Vein endothelial cell (primary cell): ENCODE measurements around the gene SPCS1. TPM values are rescaled to one million over a fixed set of nuclear protein-coding genes. Genes with fewer than 3 reads are reported as not detected.

Source experiments
- small RNA-seq: library from RNA; depleted of rRNA; stranded (forward); fragments of <200 nt; gene quantifications from one replicate; pipeline ENCODE3, GENCODE V24; 2012
- total RNA-seq: library from RNA; depleted of rRNA; stranded (reverse); fragments of >200 nt; gene quantifications from 2 replicates; pipeline ENCODE4 v1.2.3, GENCODE V29; 2012

SPCS1 gene
- 51.9 and 57.1 TPM in 2 replicates for total RNA-seq

DNA sequence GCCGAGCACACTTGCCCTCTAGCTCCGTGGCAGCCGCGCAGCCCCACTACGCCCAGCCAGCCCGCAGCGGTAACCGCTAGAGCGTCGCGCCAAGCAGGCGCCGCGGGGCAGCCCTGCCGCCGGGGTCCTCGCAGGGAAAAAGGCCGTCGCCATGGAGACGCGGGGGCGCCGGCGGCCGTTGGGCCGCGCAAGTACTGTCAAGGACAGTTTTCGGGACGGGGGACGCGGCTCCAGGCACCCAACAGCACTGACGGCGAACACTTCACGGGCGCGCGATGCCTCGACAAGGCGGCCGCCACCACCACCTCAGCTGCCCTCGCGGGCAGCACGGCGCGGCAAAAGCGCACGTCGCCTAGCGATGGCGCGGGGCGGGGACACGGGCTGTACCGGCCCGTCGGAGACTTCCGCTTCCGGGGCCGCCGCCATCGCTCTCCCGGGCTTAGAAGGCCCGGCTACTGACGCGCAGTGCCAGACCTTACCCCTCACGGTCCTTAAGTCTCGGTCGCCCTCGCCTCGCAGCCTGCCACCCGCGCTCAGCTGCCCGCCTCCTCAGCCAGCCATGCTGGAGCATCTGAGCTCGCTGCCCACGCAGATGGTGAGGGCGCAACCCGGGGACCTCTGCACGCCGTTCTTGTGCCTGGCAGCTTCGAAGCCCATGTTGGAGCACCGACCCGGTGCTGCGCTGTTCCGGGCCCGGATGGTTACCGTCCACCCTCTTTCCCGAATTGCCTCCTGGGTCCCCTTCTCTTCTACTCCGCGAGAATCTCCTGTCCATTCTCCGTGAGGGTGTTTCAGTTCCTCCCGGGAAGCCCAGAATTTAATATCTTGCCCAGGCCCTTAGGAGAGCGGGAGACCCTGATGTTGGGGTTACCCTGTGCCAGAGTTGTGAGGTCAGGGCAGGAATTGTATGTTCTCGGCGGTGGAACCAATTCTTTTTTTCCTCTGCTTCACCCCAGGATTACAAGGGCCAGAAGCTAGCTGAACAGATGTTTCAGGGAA is at the start of gene SPCS1, which contains the start of gene GLT8D1:
Gene SPCS1, plus strand, starts transcription at position 419 of the 999 bp plus-strand sequence. Its CDS starts 141 bp downstream, at position 560.
Gene GLT8D1, minus strand, starts transcription at position 104 of the 999 bp plus-strand sequence. CDS start 5,331 bp downstream, outside the sequence.

DNA sequence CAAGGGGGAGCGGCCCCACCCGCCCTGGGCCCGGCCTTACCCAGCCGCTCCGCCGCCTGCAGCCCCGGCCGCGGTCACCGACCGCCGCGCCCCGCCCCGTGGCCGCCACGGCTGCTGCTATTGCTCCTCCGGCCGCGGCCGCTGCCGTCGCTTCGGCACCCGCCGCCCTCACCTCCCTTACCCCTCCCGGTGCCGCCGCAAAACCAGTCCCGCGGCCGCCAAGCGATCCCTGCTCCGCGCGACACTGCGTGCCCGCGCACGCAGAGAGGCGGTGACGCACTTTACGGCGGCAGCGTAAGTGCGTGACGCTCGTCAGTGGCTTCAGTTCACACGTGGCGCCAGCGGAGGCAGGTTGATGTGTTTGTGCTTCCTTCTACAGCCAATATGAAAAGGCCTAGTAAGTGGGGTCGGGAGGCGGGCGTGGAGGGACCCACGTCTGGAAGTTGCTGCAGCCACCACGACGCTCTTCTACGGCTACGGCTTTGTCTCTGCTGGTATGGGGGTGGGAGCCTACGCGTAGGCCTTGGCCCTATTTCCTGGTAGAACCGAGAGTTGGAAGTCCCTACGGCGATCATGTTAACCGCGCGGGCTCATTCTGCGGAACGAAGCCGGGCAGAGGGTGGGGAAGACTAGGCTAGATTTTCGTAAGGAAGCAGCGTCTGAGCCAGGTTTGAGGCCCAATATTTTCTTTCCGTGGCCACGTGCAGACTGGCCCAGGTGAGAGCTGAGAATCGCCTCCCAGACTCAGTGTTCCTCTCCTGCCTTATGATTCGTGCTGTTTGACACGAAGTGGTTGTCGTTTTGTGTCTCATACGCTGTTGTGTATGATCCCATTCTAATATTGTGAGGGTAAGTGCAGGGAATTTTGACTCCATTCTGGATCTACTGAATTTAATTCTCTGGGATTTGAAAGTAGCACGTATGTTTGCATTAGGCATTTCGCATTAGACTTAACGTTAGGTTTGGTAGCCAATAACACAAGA is 19.9 kb upstream of the SPCS1 start, which contains the start of the genes GNL3 and PBRM1:
Gene GNL3, plus strand, starts transcription at position 324 of the 983 bp plus-strand sequence. Its CDS starts 61 bp downstream, at position 385.
Gene PBRM1, minus strand, starts transcription at position 205 of the 983 bp plus-strand sequence.

Small RNAs within 50 kb of the gene (small RNA-seq; reads per million reads assigned to genes)
- gene AC006254.2 (not detected), gene RF00569 (12,740 reads per million, percentile 100 among the genes with 10 or more reads in this experiment), gene RF01183 (not detected), gene SNORD19 (0.08 reads per million), gene SNORD19B (not detected), gene SNORD69 (638 reads per million, percentile 99 among the genes with 10 or more reads in this experiment)

Other genes starting within 250 kb of the SPCS1 start
- 267 and 435 TPM in 2 replicates for gene STAB1, start 210.8 kb upstream of the SPCS1 start, total RNA-seq
- gene NT5DC2, start 172.2 kb upstream of the SPCS1 start, total RNA-seq: 67.3 and 112 TPM in 2 replicates
- 3.7 and 4.6 TPM in 2 replicates for gene UQCC5, start 169.5 kb upstream of the SPCS1 start, total RNA-seq
- 83.0 and 94.1 TPM in 2 replicates for gene PBRM1, start 20.2 kb upstream of the SPCS1 start, total RNA-seq
- gene GNL3, start 20.1 kb upstream of the SPCS1 start, total RNA-seq: 165 and 174 TPM in 2 replicates
- gene GLT8D1, start 315 bp upstream of the SPCS1 start, total RNA-seq: 51.3 and 76.1 TPM in 2 replicates
- gene NEK4, start 64.8 kb downstream of the SPCS1 start, total RNA-seq: 16.0 and 20.4 TPM in 2 replicates
- gene ITIH1, start 71.5 kb downstream of the SPCS1 start, total RNA-seq: not detected in 2 replicates
- gene ITIH3, start 88.7 kb downstream of the SPCS1 start, total RNA-seq: not detected in 2 replicates
- 0.65 and 0.96 TPM in 2 replicates for gene ITIH4, start 124.6 kb downstream of the SPCS1 start, total RNA-seq
- gene MUSTN1, start 128.9 kb downstream of the SPCS1 start, total RNA-seq: 0.29 TPM in 1 of 2 replicates, not detected in the other
- gene STIMATE, start 191.4 kb downstream of the SPCS1 start, total RNA-seq: 15.6 and 22.2 TPM in 2 replicates